DND-41 (cell line): Measurements from ENCODE around the gene SNRPA1.

Source experiments
- EZH2 ChIP-seq: IDR thresholded peaks from 3 replicates; pipeline ENCODE4 v1.6.1; 2012; ENCODE audit warnings: borderline replicate concordance, low read depth, mild to moderate bottlenecking, moderate library complexity, low read length, inconsistent platforms; ENCODE audit not compliant: severe bottlenecking
- TF ChIP-seq, protein P1 (sequence below): IDR thresholded peaks from 2 replicates; pipeline ENCODE4 v1.5.1; 2012; ENCODE audit warnings: borderline replicate concordance, low read length, moderate library complexity, mild to moderate bottlenecking; ENCODE audit not compliant: poor library complexity, severe bottlenecking; ENCODE audit errors: extremely low read depth

DNA sequence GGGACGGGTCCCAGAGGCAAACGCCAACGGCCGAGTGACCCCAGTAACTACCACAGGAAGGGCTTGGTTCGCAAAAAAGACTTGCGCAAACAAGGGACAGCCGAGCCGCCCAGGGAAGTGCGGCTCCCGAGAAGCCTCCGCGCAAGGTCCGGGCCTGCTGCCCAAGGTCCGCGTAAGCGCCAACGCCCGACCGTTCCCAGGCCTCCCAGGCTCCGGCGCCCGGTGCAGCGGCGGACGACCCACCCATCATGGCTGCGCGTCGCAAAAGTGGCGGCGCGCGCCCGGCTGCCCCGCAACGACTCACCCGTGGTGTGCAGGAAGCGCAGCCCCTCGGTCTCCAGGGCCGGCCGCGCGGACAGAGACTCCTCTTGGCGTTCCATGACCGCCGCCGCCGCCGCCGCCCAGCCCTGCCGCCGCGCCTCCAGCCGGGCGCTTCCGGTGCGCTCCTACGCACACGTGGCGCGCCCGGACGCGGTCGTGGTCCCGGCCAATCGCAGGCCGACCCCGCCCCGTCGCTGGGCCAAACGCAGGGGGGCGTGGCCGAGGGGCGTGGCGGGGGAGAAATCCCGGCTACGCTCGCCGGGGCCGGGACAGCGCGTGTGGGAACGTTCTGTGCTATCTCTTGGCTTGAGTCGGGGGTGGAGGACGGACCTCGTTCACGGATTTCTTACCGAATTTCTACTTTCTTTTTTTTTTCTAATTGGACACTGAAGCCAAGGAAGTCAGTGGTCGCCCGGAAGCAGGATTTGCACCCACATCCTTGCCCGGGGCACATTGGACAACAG, 17.8 kb downstream of the SNRPA1 start, which contains the start of gene SELENOS:
- TF ChIP-seq, protein P1, sequence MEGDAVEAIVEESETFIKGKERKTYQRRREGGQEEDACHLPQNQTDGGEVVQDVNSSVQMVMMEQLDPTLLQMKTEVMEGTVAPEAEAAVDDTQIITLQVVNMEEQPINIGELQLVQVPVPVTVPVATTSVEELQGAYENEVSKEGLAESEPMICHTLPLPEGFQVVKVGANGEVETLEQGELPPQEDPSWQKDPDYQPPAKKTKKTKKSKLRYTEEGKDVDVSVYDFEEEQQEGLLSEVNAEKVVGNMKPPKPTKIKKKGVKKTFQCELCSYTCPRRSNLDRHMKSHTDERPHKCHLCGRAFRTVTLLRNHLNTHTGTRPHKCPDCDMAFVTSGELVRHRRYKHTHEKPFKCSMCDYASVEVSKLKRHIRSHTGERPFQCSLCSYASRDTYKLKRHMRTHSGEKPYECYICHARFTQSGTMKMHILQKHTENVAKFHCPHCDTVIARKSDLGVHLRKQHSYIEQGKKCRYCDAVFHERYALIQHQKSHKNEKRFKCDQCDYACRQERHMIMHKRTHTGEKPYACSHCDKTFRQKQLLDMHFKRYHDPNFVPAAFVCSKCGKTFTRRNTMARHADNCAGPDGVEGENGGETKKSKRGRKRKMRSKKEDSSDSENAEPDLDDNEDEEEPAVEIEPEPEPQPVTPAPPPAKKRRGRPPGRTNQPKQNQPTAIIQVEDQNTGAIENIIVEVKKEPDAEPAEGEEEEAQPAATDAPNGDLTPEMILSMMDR = no peak
- TF ChIP-seq EZH2 = no peak
